GM19043 (cell line): ENCODE results near the gene LIMCH1.
"Not testable (repeated sequence)": the region's sequence is repeated elsewhere in the genome, so short reads cannot be mapped to it uniquely, and the experiment has no call there.

Source experiments
- ATAC-seq: cut with Tn5 transposase; IDR thresholded peaks from one replicate; pipeline ENCODE4 v1.9.1; 2021; ENCODE audit warnings: low read depth; ENCODE audit not compliant: unreplicated experiment

The LIMCH1 gene

DNA sequence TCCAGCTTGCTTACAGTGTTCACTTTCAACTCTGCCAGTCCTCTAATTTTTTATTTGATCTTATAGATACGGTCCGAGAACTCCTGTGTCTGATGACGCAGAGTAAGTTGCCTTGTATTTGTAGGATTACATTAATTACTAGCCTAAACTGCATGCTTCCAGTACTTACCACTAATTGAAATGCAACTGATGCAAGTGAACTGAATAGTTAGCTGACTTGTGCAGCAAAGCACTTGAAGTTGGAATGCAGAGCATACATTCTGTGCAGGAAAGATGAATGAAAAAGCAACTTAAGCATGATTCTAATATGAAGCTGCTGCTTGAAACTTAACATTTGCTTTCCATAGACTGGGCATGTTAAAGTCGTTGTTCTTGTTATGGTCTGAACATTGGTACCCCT, 100.9 kb downstream of the LIMCH1 start:
- ATAC-seq: no peak

DNA sequence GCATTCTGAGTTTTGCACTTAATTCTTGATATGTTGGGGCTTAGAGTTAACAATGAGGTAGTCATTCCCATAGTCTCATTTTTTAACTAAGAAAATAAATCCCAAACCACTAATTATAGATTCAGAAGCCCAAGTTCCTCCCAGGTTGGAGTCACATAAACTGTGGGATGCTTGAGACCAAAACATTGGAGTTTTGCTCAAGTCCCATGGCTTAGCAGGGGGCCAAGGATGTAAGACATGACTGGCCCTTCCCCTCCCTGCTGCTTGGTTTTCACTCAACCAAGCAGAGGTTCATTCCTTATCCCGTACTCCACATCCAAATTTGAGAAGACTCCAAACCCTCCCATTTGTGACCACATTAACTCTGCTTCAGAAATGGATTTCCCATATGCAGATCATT, 101.3 kb downstream of the LIMCH1 start:
- no peak for ATAC-seq

DNA sequence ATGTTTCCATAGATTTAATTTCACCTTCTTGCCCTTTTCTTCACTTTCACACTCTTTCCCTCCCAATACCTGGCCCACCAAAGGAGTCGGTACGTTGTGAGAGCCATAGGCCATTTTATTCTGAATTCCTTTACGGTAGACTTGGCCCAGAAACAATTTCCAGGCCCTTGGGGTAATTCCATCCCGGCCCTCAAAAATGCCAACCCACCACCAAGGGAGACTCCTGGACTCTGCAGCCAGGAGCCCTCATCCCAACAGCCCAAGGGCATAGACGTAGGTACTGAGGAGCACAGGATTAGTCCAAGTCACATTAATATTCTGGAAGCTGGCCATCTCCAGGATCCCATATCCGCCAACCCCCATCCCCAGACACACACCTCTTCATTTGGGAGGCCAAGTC, 102.9 kb downstream of the LIMCH1 start:
- no peak for ATAC-seq

DNA sequence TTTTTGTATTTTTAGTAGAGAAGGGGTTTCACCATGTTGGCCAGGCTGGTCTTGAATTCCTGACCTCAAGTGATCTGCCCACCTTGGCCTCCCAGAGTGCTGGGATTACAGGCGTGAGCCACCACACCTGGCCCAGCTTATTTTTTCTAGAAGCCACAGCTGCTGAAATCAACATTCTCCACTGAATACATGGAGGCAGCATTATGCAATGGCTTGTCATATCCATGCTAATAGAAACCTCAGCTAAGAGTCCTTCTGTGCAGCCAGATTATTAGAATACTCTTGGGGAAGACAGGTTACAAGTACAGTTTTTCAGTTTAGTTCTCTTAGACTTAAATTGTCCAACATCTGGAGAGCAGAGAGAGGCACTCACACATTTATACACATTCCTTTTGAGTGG, 104.8 kb downstream of the LIMCH1 start:
- not testable (repeated sequence) for ATAC-seq

DNA sequence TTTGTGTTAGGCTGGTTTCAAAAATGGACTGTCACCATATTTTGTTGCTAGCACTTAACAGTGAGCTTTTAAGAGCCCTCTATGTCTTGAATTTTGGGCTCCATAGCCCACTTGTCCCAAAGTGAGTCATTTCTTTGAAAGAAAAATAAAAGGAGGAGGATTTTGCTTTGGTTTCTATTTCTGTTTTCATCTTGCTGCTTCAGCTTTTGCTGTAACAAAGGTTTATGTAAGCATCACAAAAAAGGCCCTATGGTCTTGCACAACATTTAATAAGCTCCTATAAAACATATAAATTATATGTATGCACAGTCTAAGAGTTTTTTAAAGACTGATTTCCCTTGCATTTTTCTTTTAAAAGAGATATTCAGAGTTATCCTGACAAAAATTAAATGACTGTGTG, 105.4 kb downstream of the LIMCH1 start:
- no peak for ATAC-seq

DNA sequence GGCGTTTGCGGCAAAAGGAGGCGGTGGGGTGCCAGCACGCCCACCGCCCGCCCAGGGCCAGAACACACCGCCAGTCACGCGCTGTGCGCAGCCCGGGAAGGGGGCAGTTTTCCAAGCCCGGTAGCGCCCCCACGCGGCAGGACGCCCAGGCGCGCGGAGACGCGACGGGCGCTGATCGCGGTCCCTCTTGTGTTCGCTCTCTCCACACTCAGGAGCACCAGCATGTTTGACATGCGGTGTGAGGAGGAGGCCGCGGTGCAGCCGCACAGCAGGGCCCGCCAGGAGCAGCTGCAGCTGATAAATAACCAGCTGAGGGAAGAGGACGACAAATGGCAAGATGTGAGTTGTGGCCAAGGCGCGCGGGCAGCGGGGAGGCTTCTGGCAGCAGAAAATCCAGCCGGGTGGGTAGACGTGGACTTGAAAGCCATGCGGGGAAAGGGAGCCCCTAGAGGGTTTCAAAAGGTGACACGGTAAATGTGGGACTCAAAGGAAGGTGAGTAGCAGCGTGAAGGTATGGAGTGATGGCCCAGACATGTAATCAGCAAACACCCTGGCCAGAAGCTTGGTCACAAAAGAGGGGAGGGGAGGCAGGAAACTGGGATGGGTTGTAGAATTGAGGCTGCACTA, 106.4 kb downstream of the LIMCH1 start:
- no peak for ATAC-seq

DNA sequence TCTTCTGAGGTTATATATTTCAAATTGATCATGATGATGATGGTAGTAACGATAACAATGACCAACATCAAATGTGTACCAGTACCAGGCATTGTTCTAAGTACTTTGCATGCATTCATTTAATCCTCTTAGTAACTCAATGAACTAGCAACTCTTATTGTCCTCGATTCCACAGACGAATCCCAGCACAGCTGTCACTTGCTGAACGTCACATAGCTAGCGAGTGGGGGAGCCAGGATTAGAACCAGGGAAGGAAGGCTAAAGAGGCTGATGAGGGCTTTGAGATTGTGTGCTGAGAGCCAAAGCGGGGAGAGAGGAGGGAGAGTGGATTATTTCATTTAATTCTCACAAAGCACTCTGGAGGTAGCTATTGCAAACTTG, 106.9 kb downstream of the LIMCH1 start:
- no peak for ATAC-seq

DNA sequence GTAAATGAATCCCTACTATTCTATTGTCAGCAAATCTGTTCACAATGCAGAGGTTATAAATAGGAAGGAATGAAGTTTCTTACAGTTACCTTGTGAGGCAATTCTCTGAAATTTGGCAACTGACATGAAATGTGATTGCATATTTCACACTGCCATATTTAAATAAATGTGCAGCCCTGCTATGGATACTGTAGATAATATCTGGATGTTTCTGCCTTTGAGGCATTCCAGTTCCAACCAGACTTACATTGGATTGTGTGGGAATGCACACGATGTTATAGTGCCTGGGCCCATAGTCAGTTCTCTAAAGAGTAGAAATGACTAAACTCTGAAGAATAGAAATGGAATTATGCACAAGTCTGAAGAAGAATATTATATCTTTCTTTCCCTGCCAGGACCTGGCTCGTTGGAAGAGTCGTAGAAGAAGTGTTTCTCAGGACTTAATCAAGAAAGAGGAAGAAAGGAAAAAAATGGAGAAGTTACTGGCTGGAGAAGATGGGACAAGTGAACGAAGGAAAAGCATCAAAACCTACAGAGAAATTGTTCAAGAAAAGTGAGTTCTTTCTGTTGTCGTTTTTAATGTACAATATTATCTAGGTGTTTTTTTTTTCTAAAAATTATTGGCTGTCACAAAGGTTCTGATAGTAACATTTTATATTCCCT, 107.9 kb downstream of the LIMCH1 start:
- ATAC-seq: no peak

DNA sequence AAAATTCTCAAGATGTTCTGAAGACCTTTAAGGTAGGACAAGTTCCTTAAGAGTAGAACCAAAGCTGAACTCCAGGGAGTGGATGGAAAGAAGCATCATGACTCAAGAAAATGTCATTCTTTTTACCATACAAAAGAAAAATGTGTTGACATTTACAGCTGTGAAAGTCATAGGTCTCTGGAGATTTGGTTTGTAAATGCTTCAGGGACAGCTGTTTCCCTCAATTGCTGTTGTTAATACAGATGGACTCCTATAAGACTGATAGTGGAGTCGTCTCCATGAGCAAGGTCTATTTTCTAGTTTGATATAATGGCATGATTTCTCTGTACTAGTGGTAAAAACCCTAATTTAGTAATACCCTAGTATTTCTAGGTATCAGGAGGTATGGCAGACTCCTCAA, 108.9 kb downstream of the LIMCH1 start:
- ATAC-seq: no peak

DNA sequence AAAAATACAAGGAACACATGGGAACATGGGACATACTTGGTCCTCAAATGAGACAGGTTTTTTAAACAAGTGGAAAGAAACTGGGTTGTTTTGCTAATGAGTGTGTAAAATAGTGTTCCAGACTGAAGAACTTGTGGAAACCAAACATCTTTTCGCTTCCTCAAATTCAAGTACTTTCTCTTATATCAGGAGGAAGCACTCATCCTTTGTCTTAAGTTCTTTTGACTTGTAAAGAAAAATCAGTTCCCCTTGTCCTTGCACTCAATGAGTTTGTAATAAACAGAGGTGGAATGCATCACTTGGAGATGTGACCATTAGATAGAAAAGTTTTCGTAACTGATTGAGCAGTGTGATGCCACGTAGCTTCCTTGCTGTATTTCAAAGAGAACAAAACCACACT, 109.4 kb downstream of the LIMCH1 start:
- peak; percentile 57 for ATAC-seq

DNA sequence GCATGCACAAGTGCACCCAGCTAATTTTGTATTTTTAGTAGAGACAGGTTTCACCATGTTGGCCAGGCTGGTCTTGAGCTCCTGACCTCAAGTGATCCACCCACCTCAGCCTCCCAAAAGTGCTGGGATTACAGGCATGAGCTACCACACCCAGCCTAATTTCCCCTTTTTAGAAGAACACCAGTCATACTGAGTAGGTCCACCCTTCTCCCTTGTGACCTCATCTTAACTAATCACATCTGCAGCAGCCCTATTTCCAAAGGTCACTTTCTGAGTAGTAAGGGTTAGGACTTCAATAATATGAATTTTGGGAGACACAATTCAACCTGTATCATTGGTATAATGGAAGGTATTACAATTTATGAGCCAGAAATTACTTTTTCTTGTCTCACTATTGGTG, 113.2 kb downstream of the LIMCH1 start:
- ATAC-seq: not testable (repeated sequence)

DNA sequence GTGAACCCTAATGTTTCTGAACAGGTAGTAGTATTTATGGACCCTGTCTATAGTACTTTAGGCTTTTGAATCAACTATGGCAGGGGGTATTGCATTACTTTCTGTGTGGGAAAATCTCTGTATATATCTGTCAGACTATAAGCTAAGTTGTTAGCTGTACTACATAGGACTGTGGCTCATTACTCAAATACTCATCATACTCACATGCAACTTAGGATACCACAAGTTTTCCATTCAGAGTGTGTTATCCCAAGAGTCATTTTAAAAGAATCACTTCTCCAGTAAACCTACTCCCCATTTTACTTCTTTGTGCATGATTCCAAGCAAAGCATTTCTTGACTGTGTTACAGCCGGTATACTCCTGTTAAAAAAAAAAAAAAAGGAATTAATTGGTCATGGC, 115.0 kb downstream of the LIMCH1 start:
- ATAC-seq: no peak

DNA sequence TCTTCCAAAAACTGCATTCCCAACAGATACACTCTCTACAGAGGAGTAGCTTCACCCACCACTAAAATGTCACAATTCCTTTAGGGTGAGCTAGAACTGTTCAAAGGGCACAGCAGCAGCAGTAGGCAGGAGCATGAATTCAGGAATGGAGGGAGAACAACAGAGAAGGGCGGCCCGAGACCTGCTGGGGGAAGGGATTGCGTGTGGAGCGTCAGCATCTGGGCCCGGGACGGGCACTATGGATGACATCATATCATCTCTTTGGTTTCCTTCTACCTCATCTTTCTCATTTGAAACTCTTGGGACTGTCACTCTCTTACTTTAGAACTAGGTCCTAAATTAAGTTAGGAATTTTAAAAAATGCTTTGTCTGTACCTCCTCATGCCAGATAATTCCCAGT, 115.6 kb downstream of the LIMCH1 start:
- no peak for ATAC-seq

DNA sequence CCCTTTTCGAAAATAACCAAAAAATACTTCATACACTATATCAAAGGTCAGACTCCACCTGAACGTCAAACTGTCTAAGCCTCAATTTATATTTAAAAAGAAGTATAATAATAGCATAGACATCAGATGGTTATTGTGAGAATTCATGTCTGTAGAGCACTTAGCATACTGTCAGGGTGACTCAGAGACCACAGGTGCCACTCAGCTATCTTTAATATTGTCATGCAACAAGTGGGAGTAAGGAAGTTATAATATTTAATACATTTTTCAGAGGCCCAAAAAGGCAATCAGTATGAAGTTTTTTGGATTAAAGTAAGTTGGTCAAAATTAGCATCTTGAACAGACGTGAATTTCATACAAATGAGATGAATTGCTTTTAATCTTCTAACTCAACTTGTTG, 117.2 kb downstream of the LIMCH1 start:
- ATAC-seq: no peak

DNA sequence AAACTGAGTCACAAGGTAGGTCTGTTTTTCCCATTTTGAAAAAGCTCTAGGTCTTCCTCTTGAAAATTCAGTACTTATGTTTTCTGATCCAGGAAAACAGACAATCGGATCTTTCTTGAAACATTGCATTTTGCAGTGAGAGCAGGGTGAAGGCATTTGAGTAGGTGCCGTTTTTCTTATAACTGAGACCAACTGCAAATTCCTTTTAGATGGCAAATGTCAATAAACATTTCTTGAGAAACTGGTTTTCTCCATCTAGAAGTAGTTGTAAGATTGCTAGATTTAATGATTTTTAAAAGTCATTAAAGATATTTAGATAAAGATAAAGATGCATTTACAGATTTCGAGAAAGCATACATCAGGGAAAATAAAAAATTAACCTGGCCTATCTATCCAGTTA, 118.1 kb downstream of the LIMCH1 start:
- no peak for ATAC-seq

DNA sequence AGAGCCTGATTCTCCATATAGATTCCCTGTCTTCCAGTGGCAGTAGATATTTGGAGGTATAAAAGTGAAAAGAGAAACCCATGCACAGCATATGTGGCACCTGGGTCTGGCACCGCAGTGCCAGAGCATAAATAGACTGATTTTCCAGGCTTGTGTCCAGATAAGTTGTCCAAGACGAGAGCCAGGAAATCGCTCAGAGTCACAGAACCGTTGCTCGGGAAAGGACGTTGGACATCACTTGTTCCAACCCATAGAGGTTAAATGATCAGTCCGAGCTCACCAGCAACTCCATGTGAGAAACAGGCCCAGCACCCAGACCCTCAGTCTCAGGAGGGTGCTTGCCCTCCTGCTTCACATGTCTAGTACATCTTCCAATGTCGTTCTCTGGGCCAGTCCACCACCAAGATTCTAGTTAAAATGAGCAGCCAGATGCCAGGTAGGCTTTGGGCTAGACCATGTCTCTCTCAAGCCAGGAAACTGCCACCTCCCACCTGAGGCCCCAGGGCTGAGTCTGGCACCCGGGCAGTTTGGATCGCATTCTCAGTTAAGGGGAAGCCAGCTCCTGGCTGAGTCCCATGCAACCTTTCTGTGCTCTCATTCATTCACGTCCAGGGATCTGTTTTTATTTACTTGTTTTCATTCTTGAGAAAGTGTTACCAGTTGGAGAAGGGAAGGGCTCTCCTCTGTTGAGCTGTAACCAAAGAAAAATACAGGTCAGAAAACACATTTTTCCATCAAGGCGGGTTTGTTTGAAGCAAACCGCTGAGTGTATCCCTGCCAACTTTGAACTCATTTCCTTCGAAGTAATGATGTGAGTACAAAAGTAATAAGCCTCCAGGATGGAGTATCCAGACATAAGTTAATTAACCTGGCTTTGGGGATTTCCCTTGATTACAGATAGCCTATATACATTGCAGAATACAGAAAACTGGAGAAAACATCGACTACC, 118.9 kb downstream of the LIMCH1 start:
- no peak for ATAC-seq

DNA sequence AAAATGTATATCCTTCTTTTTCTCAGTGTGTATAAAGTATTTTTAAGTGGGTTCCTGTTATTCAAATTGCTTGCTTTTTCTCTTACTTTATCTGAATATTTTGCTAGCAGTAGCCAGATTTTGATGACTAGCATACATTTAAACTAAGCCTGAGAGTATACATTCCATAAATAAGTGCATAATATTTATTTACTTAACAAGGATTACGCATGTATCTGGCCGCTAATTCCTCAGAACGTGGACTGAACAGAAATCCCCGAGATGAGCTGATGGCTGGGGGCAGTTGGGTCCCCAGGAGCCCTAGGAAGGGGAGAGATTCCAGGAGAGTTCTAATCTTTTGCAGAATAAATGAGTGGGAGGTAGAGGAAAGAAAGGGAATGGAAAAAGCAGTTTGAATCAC, 119.6 kb downstream of the LIMCH1 start:
- no peak for ATAC-seq

DNA sequence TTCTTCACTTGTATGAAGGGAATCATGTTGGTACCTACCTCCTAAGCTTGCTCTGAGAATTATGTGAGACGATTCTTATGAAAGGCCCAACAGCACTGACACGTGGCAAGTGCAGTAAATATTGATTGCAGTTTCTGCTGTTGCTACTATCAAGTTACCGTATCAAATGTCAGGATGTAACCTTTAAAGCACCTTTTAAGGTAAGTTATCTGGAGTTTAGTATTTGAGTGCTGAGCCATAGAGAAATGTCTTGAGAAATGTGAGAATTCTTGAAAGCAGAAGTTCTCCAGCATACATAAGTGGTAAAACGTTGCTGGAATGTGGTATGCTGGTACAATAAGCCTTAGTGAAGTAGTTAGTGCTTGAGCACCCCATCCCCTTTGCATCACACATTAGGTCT, 120.2 kb downstream of the LIMCH1 start:
- no peak for ATAC-seq

DNA sequence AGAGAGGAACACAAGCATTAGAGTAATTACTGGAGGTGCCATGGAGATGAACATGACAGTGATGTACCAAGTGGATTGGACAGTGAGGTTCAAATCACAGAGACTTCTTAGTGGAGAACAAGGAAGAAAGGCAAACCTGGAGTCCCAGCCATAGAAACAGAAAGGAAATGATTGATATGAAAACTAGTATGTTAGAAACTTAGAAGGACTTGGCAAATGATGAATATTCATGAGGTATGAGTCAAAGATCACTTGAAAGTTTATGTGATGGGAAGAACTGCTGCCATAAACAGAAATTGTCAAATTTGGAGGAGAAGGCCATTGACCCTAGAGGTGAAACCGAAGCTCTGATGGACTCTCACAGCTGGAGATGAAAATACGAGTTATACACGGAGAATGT, 122.4 kb downstream of the LIMCH1 start:
- ATAC-seq: no peak

DNA sequence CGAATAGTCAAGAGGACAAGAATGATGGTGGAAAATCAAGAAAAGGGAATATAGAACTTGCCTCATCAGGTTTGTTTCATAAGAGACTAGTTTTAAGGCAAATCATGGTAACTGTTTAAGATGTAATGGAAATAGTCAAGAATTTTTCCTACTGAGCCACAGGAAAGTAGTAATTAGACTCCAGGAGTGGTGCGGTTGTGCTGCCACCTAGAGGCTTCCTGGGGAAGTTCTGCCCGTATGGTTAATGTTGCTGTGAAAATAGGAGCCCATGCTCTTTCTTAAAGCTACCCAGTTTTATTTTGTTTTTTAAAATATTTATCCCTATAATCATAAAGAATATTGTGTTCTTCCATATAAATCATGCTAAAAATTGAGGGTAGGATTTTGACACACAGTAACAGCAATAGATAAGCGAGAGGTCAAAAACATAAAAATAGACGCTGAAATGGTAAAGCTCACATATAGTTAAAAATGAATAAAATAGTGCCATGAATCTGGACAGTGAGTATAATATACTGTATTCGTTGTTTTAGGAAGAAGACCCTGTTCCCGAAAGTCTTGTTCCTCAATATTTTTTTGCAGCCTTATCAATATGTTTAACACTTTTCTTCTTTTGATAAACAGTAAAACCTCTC, 123.6 kb downstream of the LIMCH1 start:
- peak; percentile 68 for ATAC-seq

DNA sequence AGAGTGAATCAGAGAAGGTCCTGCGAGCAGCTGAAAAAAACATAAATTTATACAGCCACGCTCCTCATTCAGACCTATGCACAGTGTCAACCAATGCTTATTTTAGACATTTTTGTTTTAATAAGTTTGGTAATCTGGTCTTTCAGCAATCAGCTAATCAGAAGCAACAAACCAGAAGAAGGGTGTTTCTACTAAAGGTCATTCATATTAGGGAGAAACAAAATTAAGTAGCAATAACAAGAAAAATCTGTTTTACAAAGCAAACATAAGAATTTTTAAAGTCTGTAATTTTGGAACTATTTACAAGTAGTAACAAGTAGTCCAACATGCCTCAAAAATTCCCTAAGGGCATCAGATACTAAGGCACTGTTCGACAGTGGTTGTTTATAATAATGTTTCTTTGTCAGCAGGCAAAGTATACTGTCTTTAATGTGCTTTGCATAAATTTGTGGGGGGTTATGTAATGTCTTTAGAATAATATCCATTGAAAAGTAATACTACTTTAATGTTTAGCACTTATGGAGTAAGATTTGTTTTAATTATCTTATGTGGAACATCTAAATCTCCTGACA, 127.8 kb downstream of the LIMCH1 start:
- ATAC-seq: no peak
